HG03280 (cell line): Measurements from ENCODE around the gene POLE.

ENCODE experiments used
- ATAC-seq: cut with Tn5 transposase; IDR thresholded peaks from one replicate; pipeline ENCODE4 v1.9.1; 2021; ENCODE audit warnings: mild to moderate bottlenecking, moderate library complexity; ENCODE audit not compliant: unreplicated experiment

Gene POLE

GRCh38 chr12:132633901-132634300, 53.2 kb downstream of the POLE start:
- ATAC-seq = no peak

GRCh38 chr12:132633398-132633797, 53.7 kb downstream of the POLE start:
- no peak for ATAC-seq

- no peak for ATAC-seq
Observed at GRCh38 chr12:132632521-132633228, 54.5 kb downstream of the POLE start.

GRCh38 chr12:132631666-132632065, 55.5 kb downstream of the POLE start:
- no peak for ATAC-seq

GRCh38 chr12:132630672-132631071, 56.5 kb downstream of the POLE start:
- no peak for ATAC-seq

GRCh38 chr12:132629330-132629729, 57.8 kb downstream of the POLE start:
- ATAC-seq = no peak

GRCh38 chr12:132625731-132626430, 61.3 kb downstream of the POLE start:
- ATAC-seq = no peak

- ATAC-seq = no peak
Observed at GRCh38 chr12:132624910-132625630, 62.1 kb downstream of the POLE start.

GRCh38 chr12:132624186-132624855, 62.8 kb downstream of the POLE start:
- no peak for ATAC-seq

GRCh38 chr12:132623072-132623869, 63.9 kb downstream of the POLE start:
- ATAC-seq = no peak

- ATAC-seq = no peak
Observed at GRCh38 chr12:132622437-132623071, 64.6 kb downstream of the POLE start.

- ATAC-seq = no peak
Observed at GRCh38 chr12:132621657-132622435, 65.3 kb downstream of the POLE start.

- ATAC-seq = no peak
Observed at GRCh38 chr12:132620899-132621656, 66.1 kb downstream of the POLE start.

GRCh38 chr12:132620113-132620898, 66.8 kb downstream of the POLE start:
- ATAC-seq = no peak

GRCh38 chr12:132619386-132620112, 67.6 kb downstream of the POLE start:
- ATAC-seq = no peak

- ATAC-seq = no peak
Observed at GRCh38 chr12:132619071-132619385, 68.1 kb downstream of the POLE start.

GRCh38 chr12:132618683-132619043, 68.5 kb downstream of the POLE start, which contains the start of gene P2RX2:
P2RX2 (plus strand) TSS chr12:132618776; CDS start chr12:132618817, 41 bp downstream.
- ATAC-seq = no peak
